Neural crest cell (in vitro differentiated cells): ENCODE results near the gene ENO3. TPM values are rescaled to one million over a fixed set of nuclear protein-coding genes. Genes with fewer than 3 reads are reported as not detected.

ENCODE experiments used
- DNase-seq: peaks from one replicate; pipeline ENCODE4 v3.0.0; 2021; ENCODE audit warnings: low read depth, mixed read lengths, low spot score
- H3K27ac Mint-ChIP-seq: one replicate; pipeline ENCODE4 v1.8.0; 2021; ENCODE audit warnings: mild to moderate bottlenecking, mixed read lengths; ENCODE audit not compliant: unreplicated experiment
- H3K27me3 Mint-ChIP-seq: 2 replicates; pipeline ENCODE4 v1.8.0; 2021; ENCODE audit warnings: low read depth, mild to moderate bottlenecking, mixed read lengths
- H3K36me3 Mint-ChIP-seq: 2 replicates; pipeline ENCODE4 v1.8.0; 2021; ENCODE audit warnings: low read depth, mild to moderate bottlenecking, mixed read lengths
- H3K4me1 Mint-ChIP-seq: 2 replicates; pipeline ENCODE4 v1.8.0; 2021; ENCODE audit warnings: mixed read lengths
- H3K4me3 Mint-ChIP-seq: one replicate; pipeline ENCODE4 v1.8.0; 2021; ENCODE audit warnings: mild to moderate bottlenecking, mixed read lengths
- H3K9me3 Mint-ChIP-seq: 2 replicates; pipeline ENCODE4 v1.8.0; 2021; ENCODE audit warnings: mixed read lengths
- CTCF ChIP-seq: fragments of 200-600 bp; sonication (generic); conservative IDR thresholded peaks from 2 replicates; pipeline ENCODE4 v1.5.0; 2021; ENCODE audit warnings: antibody characterized with exemption, mild to moderate bottlenecking
- total RNA-seq: library from RNA; stranded (reverse); gene quantifications from 2 replicates; pipeline ENCODE4 v1.2.1, GENCODE V29; 2021

Gene ENO3
- total RNA-seq, 1 donor from 2014 or later: 10.6 TPM

- DNase-seq: peak; percentile 47
- Mint-ChIP-seq H3K4me1 (peaks cover 15% of the 10 kb centered on the region), H3K36me3 (peaks cover 5% of the 10 kb centered on the region), H3K27ac (no peak overlapping the region), H3K4me3 (peak overlapping the region; percentile 88), H3K27me3 (peaks cover 7% of the 10 kb centered on the region), H3K9me3 (no peaks in the 10 kb centered on the region)
- no peak for TF ChIP-seq CTCF
These were observed 47.3 kb downstream of the ENO3 start for GRCh38 chr17:4998027-4998731.

GRCh38 chr17:4998732-4999429 is 48.0 kb downstream of the ENO3 start:
- H3K4me3 Mint-ChIP-seq: peak overlapping the region; percentile 88
- H3K27ac Mint-ChIP-seq: peak overlapping the region; percentile 50
- no peaks in the 10 kb centered on the region for H3K9me3 Mint-ChIP-seq
- peaks cover 7% of the 10 kb centered on the region for H3K27me3 Mint-ChIP-seq
- H3K4me1 Mint-ChIP-seq: peaks cover 15% of the 10 kb centered on the region
- no peak for TF ChIP-seq CTCF
- peaks cover 10% of the 10 kb centered on the region for H3K36me3 Mint-ChIP-seq
- no peak for DNase-seq

- no peak for TF ChIP-seq CTCF
- peaks cover 16% of the 10 kb centered on the region for H3K36me3 Mint-ChIP-seq
- no peaks in the 10 kb centered on the region for H3K9me3 Mint-ChIP-seq
- H3K4me1 Mint-ChIP-seq: peaks cover 15% of the 10 kb centered on the region
- no peak for DNase-seq
- H3K4me3 Mint-ChIP-seq: peak overlapping the region; percentile 88
- peak overlapping the region; percentile 50 for H3K27ac Mint-ChIP-seq
- H3K27me3 Mint-ChIP-seq: peaks cover 7% of the 10 kb centered on the region
These were observed 48.6 kb downstream of the ENO3 start for GRCh38 chr17:4999430-5000093.

- Mint-ChIP-seq H3K36me3 (peaks cover 23% of the 10 kb centered on the region), H3K4me3 (peak overlapping the region; percentile 88)
- DNase-seq: no peak
These were observed 49.3 kb downstream of the ENO3 start for GRCh38 chr17:5000237-5000639.

More at GRCh38 chr17:5000237-5000639, 49.3 kb downstream of the ENO3 start:
- no peaks in the 10 kb centered on the region for H3K9me3 Mint-ChIP-seq
- H3K4me1 Mint-ChIP-seq: peaks cover 15% of the 10 kb centered on the region
- H3K27ac Mint-ChIP-seq: no peak overlapping the region
- TF ChIP-seq CTCF: no peak
- H3K27me3 Mint-ChIP-seq: peaks cover 4% of the 10 kb centered on the region
